Measurements from ENCODE around the gene ATP5F1A. TPM values are rescaled to one million over a fixed set of nuclear protein-coding genes. Genes with fewer than 3 reads are reported as not detected.

Gene ATP5F1A
- 545 and 576 TPM in 2 replicates for total RNA-seq

GRCh38 chr18:46097801-46098615 lies at the start of gene ATP5F1A:
Gene ATP5F1A (minus strand): TSS chr18:46098296. CDS start chr18:46098231, 65 bp downstream.

GRCh38 chr18:46104128-46104911 lies 6.2 kb upstream of the ATP5F1A start, which contains the start of gene HAUS1:
Gene HAUS1 (plus strand): TSS chr18:46104385. CDS start chr18:46104412, 27 bp downstream.

GRCh38 chr18:46071653-46072375 lies 26.3 kb downstream of the ATP5F1A start, which contains the start of gene PSTPIP2:
Gene PSTPIP2 (minus strand): TSS chr18:46072260. CDS start chr18:46072188, 72 bp downstream.

Other genes with a start within 250 kb of the ATP5F1A start
- gene EPG5, start 131.0 kb downstream of the ATP5F1A start, total RNA-seq, result 20.7 and 21.7 TPM in 2 replicates
- gene PSTPIP2, start 26.0 kb downstream of the ATP5F1A start, total RNA-seq, result 7.1 and 7.6 TPM in 2 replicates
- gene HAUS1, start 6.1 kb upstream of the ATP5F1A start, total RNA-seq, result 52.8 and 59.2 TPM in 2 replicates